Measurements from ENCODE around the gene KRT34.

Gene KRT34

GRCh38 chr17:41404024-41404671 is 22.0 kb upstream of the KRT34 start (continued):
- TF ChIP-seq ZNF266 (tag by site-specific recombination; IDR thresholded peaks at IDR 0.05; ENCODE audit: low read depth) (no peak), ZNF561 (tag by site-specific recombination; IDR thresholded peaks at IDR 0.05; ENCODE audit: borderline replicate concordance) (no peak), ZNF426 (tag by site-specific recombination; IDR thresholded peaks at IDR 0.05) (no peak), ZNF621 (tag by site-specific recombination; IDR thresholded peaks at IDR 0.05) (0 out of 2 replicates have a peak, but pooled peaks have one; percentile 49), BCL6B (tag by site-specific recombination; IDR thresholded peaks at IDR 0.05) (no peak; the same call in 1 of the 2 replicates), ZNF280C (tag by site-specific recombination; IDR thresholded peaks at IDR 0.05) (no peak), ZNF311 (tag by site-specific recombination; IDR thresholded peaks at IDR 0.05; ENCODE audit: borderline replicate concordance) (no peak), ZNF132 (tag by site-specific recombination; IDR thresholded peaks at IDR 0.05; ENCODE audit: borderline replicate concordance) (no peak), ZNF184 (tag by site-specific recombination; IDR thresholded peaks at IDR 0.05) (peak; percentile 74; the same call in 1 of the 2 replicates), TCF7L2 (IDR thresholded peaks at IDR 0.05; ENCODE audit: borderline replicate concordance, low read depth, low read length) (peak; percentile 74), GFI1B (tag by site-specific recombination; IDR thresholded peaks at IDR 0.05) (no peak), ZNF510 (tag by site-specific recombination; IDR thresholded peaks at IDR 0.05; ENCODE audit: insufficient replicate concordance) (no peak), ZNF274 (IDR thresholded peaks at IDR 0.05; ENCODE audit: low read length) (no peak), ZNF274 (tag by site-specific recombination; IDR thresholded peaks at IDR 0.05; ENCODE audit: borderline replicate concordance) (no peak), MYNN (tag by site-specific recombination; IDR thresholded peaks at IDR 0.05; ENCODE audit: borderline replicate concordance) (no peak), ZNF580 (tag by site-specific recombination; IDR thresholded peaks at IDR 0.05) (no peak), ZBTB1 (tag by site-specific recombination; IDR thresholded peaks at IDR 0.05) (no peak), ZNF114 (tag by site-specific recombination; IDR thresholded peaks at IDR 0.05) (no peak), ZNF302 (tag by site-specific recombination; IDR thresholded peaks at IDR 0.05; ENCODE audit: low read depth) (no peak), ZNF843 (tag by site-specific recombination; IDR thresholded peaks at IDR 0.05) (peak; percentile 93), ZNF560 (tag by site-specific recombination; IDR thresholded peaks at IDR 0.05; ENCODE audit: borderline replicate concordance) (no peak), ZNF202 (tag by site-specific recombination; IDR thresholded peaks at IDR 0.05; ENCODE audit: borderline replicate concordance) (no peak), CTCF (tag by site-specific recombination; IDR thresholded peaks at IDR 0.05) (no peak), ZNF544 (tag by site-specific recombination; IDR thresholded peaks at IDR 0.05) (no peak), PRDM2 (tag by site-specific recombination; IDR thresholded peaks at IDR 0.05; ENCODE audit: borderline replicate concordance) (no peak)
- TF ChIP-seq, protein P1, sequence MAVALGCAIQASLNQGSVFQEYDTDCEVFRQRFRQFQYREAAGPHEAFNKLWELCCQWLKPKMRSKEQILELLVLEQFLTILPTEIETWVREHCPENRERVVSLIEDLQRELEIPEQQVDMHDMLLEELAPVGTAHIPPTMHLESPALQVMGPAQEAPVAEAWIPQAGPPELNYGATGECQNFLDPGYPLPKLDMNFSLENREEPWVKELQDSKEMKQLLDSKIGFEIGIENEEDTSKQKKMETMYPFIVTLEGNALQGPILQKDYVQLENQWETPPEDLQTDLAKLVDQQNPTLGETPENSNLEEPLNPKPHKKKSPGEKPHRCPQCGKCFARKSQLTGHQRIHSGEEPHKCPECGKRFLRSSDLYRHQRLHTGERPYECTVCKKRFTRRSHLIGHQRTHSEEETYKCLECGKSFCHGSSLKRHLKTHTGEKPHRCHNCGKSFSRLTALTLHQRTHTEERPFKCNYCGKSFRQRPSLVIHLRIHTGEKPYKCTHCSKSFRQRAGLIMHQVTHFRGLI (tag by site-specific recombination; IDR thresholded peaks at IDR 0.05) = 0 out of 2 replicates have a peak, but pooled peaks have one; percentile 28

All from HEK293 (cell line).